Prostate gland (tissue), 2 donors: Measurements from ENCODE around the gene SLC16A7. TPM values are rescaled to one million over a fixed set of nuclear protein-coding genes. Genes with fewer than 3 reads are reported as not detected.
"Not testable (repeated sequence)": the region's sequence is repeated elsewhere in the genome, so short reads cannot be mapped to it uniquely, and the experiment has no call there.

Experiments used
- DNase-seq: peaks from one replicate; pipeline ENCODE4 v3.0.0-alpha.2; 2019; ENCODE audit warnings: low spot score
- H3K27ac ChIP-seq, 2 donors: fragments of 200-600 bp; sonication (generic); 2 replicates each; pipeline ENCODE4 v1.5.1; 2017 to 2019
- H3K27me3 ChIP-seq: fragments of 200-600 bp; sonication (generic); replicated peaks from 2 replicates; pipeline ENCODE4 v1.5.1; 2019; ENCODE audit not compliant: insufficient read depth
- H3K36me3 ChIP-seq, 2 donors: fragments of 200-600 bp; sonication (generic); 1 replicate in 1 of 2; 2 replicates in 1 of 2; pipeline versions ENCODE4 v1.5.1 to v1.8.1; 2017 to 2019
- H3K4me1 ChIP-seq: fragments of 200-600 bp; sonication (generic); replicated peaks from 2 replicates; pipeline ENCODE4 v1.5.1; 2019
- H3K4me3 ChIP-seq, 2 donors: fragments of 200-600 bp; sonication (generic); 2 replicates each; pipeline ENCODE4 v1.5.1; 2017 to 2019
- H3K9me3 ChIP-seq: fragments of 200-600 bp; sonication (generic); 2 replicates; pipeline ENCODE4 v1.5.1; 2017
- POLR2A ChIP-seq: fragments of 450-650 bp; IDR thresholded peaks from one replicate; pipeline ENCODE4 v1.6.1; 2016; ENCODE audit warnings: antibody characterized with exemption, mild to moderate bottlenecking
- POLR2AphosphoS5 ChIP-seq: sonication (generic); formaldehyde crosslinking; IDR thresholded peaks from one replicate; pipeline ENCODE4 v1.6.1; 2017; ENCODE audit warnings: antibody characterized with exemption
- WGBS: methylation state at CpG from one replicate; pipeline ENCODE4 v1.1.5; 2018; 5-methylcytosine and 5-hydroxymethylcytosine counted together
- intact Hi-C: fragments of 100-400 bp; cut with DNase I; formaldehyde crosslinking; loops from one replicate; pipeline ENCODE4 v1.14.2; 2022
- total RNA-seq, 2 donors: library from RNA; depleted of rRNA; stranded (reverse); fragments of >200 nt; gene quantifications; one replicate each; pipeline ENCODE4 v1.1.0, GENCODE V29; 2016
- TF ChIP-seq, protein P1 (sequence below), 4 experiments: fragments of 200-600 bp in 2 of 4; fragments of 450-650 bp in 2 of 4; sonication (generic) in 2 of 4; IDR thresholded peaks; 1 replicate in 3 of 4; 2 replicates in 1 of 4; pipeline ENCODE4 v1.5.1; 2016 to 2019; ENCODE audit warnings: antibody characterized with exemption in 4 of 4, mild to moderate bottlenecking in 2 of 4, moderate library complexity in 2 of 4

SLC16A7 gene
- total RNA-seq, 2 donors from 2014 or later = 4.3 to 10.6 TPM

GRCh38 chr12:59737725-59738463 is 142.1 kb downstream of the SLC16A7 start:
- no peaks in the 10 kb centered on the region for H3K36me3 ChIP-seq
- TF ChIP-seq POLR2A = no peak
- TF ChIP-seq, protein P1, sequence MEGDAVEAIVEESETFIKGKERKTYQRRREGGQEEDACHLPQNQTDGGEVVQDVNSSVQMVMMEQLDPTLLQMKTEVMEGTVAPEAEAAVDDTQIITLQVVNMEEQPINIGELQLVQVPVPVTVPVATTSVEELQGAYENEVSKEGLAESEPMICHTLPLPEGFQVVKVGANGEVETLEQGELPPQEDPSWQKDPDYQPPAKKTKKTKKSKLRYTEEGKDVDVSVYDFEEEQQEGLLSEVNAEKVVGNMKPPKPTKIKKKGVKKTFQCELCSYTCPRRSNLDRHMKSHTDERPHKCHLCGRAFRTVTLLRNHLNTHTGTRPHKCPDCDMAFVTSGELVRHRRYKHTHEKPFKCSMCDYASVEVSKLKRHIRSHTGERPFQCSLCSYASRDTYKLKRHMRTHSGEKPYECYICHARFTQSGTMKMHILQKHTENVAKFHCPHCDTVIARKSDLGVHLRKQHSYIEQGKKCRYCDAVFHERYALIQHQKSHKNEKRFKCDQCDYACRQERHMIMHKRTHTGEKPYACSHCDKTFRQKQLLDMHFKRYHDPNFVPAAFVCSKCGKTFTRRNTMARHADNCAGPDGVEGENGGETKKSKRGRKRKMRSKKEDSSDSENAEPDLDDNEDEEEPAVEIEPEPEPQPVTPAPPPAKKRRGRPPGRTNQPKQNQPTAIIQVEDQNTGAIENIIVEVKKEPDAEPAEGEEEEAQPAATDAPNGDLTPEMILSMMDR (IDR thresholded peaks at IDR 0.05) = no peak
- no peak for TF ChIP-seq POLR2AphosphoS5
- 80% methylated on average over 3 of the region's 3 CpGs for WGBS
- H3K4me1 ChIP-seq = no peaks in the 10 kb centered on the region
- H3K4me3 ChIP-seq = no peak overlapping the region
- DNase-seq = no peak
- intact Hi-C loops = no loop called here
- H3K9me3 ChIP-seq = no peaks in the 10 kb centered on the region
- no peaks in the 10 kb centered on the region for H3K27me3 ChIP-seq
- no peak overlapping the region for H3K27ac ChIP-seq

DNA sequence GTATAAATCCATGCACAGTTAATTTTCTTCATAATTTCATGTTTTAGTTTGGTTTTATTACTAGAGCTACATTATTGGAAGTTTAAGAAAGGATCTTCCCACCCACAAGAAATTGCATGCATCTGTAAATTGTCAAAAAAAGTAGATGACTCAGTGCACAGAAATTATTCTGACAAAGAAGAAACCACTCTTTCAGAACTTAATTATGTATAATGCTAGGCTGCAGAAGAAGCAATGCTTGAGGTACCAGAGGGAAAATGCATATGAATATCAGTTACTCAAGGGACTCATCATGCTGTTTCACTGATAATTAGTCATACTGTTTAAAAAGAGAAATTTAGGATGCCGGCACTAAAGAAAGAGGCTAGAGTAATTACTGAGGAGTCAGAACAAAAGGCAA is 147.0 kb downstream of the SLC16A7 start:
- H3K9me3 ChIP-seq = no peaks in the 10 kb centered on the region
- no peaks in the 10 kb centered on the region for H3K4me1 ChIP-seq
- H3K4me3 ChIP-seq = no peak overlapping the region
- no peak for DNase-seq
- TF ChIP-seq POLR2AphosphoS5 = no peak
- no peaks in the 10 kb centered on the region for H3K36me3 ChIP-seq
- no peaks in the 10 kb centered on the region for H3K27me3 ChIP-seq
- 90% methylated on average over 1 of the region's 1 CpG for WGBS
- no peak overlapping the region for H3K27ac ChIP-seq
- intact Hi-C loops = no loop called here

DNA sequence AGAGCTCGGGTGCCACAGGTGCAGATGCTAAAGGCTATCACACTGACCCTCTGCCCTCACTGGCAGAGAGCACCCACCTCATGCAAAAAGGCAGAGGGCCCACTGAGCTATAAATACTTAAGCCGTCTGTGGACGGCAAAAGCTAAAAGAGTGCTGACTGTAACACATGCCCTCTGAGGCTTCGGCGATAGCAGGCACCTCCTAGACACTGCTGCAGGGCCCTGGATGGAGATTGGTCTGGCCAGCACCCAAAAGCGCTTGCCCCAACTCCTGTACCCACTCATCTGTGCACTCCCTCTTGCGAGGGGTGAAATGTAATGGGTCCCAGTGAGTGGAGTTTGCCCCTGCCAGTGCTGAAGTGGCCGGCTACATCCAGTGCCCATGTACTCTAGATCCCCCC is 148.7 kb downstream of the SLC16A7 start:
- no peak for DNase-seq
- TF ChIP-seq, protein P1 (IDR thresholded peaks at IDR 0.05) = no peak
- TF ChIP-seq POLR2A (no peak), POLR2AphosphoS5 (no peak)
- no peaks in the 10 kb centered on the region for H3K36me3 ChIP-seq
- no peaks in the 10 kb centered on the region for H3K4me1 ChIP-seq
- no peak overlapping the region for H3K27ac ChIP-seq
- WGBS = 92% methylated on average over 8 of the region's 8 CpGs
- no peak overlapping the region for H3K4me3 ChIP-seq
- intact Hi-C loops = no loop called here
- H3K9me3 ChIP-seq = no peaks in the 10 kb centered on the region
- no peaks in the 10 kb centered on the region for H3K27me3 ChIP-seq

DNA sequence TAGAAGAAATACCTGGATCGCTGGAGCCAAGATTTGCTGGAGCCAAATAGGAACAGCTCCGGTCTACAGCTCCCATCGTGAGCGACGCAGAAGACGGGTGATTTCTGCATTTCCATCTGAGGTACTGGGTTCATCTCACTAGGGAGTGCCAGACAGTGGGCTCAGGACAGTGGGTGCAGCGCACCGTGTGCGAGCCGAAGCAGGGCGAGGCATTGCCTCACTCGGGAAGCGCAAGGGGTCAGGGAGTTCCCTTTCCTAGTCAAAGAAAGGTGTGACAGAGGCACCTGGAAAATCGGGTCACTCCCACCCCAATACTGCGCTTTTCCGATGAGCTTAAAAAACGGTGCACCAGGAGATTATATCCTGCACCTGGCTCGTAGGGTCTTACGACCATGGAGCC is 155.3 kb downstream of the SLC16A7 start:
- H3K27me3 ChIP-seq, H3K4me1 ChIP-seq, DNase-seq, H3K4me3 ChIP-seq, H3K9me3 ChIP-seq, H3K36me3 ChIP-seq, H3K27ac ChIP-seq, intact Hi-C loops: not testable (repeated sequence)
- 95% methylated on average over 19 of the region's 19 CpGs for WGBS

- Histone ChIP-seq H3K9me3 (no peaks in the 10 kb centered on the region), H3K36me3 (no peaks in the 10 kb centered on the region), H3K27me3 (no peaks in the 10 kb centered on the region), H3K27ac (no peak overlapping the region), H3K4me1 (no peaks in the 10 kb centered on the region), H3K4me3 (no peak overlapping the region)
- TF ChIP-seq POLR2A (no peak), POLR2AphosphoS5 (no peak)
- TF ChIP-seq, protein P1 (IDR thresholded peaks at IDR 0.05) = no peak
- intact Hi-C loops = no loop called here
- no peak for DNase-seq
These were observed 165.7 kb downstream of the SLC16A7 start for GRCh38 chr12:59761542-59761941.

DNA sequence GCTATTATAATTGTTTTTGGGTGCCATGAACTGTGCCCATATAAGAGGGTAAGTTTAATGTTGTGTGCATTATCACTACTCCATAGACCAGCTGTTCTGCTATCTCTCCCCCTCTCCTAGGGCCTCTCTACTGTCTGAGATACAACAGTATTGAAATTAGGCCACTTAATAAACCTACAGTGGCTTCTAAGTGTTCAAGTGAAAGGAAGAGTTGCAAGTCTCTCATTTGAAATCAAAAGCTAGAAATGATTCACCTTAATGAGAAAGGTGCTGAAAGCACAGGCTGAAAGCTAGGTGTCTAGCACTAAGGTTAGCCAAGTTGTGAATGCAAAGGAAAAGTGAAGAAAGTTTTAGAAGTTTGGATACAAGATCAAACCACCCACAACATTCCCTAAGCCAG is 168.0 kb downstream of the SLC16A7 start:
- no peak overlapping the region for H3K4me3 ChIP-seq
- no peaks in the 10 kb centered on the region for H3K36me3 ChIP-seq
- intact Hi-C loops = no loop called here
- no peaks in the 10 kb centered on the region for H3K27me3 ChIP-seq
- H3K9me3 ChIP-seq = no peaks in the 10 kb centered on the region
- no peak overlapping the region for H3K27ac ChIP-seq
- TF ChIP-seq, protein P1 (IDR thresholded peaks at IDR 0.05) = no peak
- TF ChIP-seq POLR2AphosphoS5 (no peak), POLR2A (no peak)
- DNase-seq = no peak
- no peaks in the 10 kb centered on the region for H3K4me1 ChIP-seq
